CD4-positive, alpha-beta T cell treated with Interferon gamma for 1 hour (primary cell): ENCODE results near the gene ACOT2.
A peak's percentile ranks its signal among the peaks of the same experiment; 100 is the strongest.
"Not testable (repeated sequence)": the region's sequence is repeated elsewhere in the genome, so short reads cannot be mapped to it uniquely, and the experiment has no call there.

Source experiments
- DNase-seq: peaks from one replicate; pipeline ENCODE4 v3.0.0-alpha.2; 2020

The ACOT2 gene

GRCh38 chr14:73569185-73569958 lies at the start of gene ACOT2:
TSS of gene ACOT2 (plus strand) at chr14:73569213. CDS start at chr14:73569241, 28 bp downstream.
- peak; percentile 74 for DNase-seq

DNA sequence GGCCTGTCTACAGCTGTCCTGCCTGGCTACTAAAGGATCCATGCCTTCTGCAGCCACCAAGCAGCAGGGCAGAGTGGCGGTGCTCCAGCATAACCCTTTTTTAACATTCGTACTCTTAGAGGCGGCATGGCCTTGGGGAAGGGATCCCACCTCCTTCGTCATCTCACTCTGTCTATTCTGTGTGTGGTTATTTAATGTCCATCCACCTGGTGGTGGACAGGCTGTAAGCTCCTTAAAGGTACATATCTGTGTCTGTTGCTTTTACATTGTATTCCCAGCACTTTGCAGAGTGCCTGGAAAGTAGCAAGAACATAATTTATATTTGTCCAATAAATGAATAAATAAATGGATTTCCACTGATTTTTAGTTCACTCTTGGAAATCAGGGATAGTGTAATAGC lies 47.8 kb upstream of the ACOT2 start:
- DNase-seq: no peak

DNA sequence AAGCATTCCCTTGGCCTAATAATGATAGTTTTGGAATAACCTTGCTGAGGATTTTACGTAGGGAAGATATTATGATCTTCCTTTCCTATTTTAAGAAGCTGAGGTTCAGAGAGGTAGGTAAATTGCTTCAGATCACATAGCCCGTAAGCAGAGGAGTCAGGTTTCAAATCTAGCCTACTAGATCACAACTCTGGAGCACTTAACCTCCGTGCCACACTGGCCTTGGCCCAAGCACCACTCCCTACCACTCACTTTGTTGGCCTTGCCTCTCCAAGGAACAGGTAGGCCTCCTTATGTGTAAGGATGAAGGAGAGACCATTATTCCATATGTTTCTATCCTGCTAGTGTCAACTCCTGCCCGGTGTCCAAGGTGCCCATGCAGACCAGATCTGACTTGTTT lies 44.5 kb upstream of the ACOT2 start:
- DNase-seq: no peak

- no peak for DNase-seq
Measured at GRCh38 chr14:73526036-73526984, 42.7 kb upstream of the ACOT2 start.

DNA sequence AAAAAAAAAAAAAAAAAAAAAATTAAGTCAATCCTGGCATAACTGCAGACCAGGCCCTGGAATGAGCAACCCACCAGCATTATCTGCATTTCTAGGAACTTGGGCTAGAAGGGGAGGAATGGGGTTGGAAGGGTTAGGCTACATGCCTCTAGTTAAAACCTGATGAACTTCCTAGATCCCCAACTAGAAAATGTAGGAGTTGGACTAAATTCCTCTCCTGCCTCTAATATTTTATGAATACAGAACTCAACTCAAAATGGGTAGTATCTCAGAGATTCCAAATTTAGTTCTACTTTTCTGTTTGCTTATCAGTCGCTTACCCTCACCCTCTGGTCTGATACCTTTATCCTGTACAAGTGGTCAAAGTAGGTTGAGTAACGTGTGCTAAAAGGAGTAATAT lies 39.7 kb upstream of the ACOT2 start:
- not testable (repeated sequence) for DNase-seq

DNA sequence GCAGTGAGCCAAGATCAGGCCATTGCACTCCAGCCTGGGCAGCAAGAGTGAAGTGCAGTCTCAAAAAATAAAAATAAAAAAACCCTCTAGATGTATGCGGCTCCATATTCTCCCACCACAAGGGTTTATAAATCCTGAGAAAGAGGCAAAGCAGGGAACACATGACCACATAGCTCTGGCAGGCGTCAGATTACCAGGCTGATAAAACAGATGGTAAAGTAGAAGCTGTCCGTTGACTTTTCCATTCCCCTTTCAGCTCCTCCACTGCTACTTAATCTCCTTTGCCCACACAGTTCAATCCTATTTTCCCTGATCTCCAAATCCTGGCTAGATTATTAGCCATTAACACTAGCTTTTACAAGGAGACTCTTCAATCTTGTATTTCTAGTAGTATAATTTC lies 37.0 kb upstream of the ACOT2 start:
- not testable (repeated sequence) for DNase-seq

GRCh38 chr14:73537244-73538045 lies 31.6 kb upstream of the ACOT2 start:
- DNase-seq: not testable (repeated sequence)

DNA sequence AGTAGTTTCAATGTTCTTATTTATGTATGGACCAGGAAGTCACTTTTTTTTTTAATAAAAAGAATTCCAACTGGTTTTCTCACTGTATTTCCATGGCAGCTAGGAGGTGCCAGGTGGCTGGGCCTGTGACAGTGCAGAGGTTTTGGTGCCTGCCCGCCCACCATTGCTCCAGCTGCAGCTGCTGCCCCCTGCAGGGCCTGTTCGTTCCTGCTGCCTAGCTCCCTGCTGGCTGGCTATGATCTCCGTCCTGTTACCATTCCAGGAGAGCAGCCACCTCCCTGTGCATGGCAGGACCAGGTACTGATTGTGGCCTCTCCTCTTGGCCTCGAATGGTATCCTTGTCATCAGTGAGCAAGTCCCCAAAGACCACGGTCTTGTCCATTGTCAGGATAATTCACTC lies 30.0 kb upstream of the ACOT2 start:
- peak; percentile 20 for DNase-seq

DNA sequence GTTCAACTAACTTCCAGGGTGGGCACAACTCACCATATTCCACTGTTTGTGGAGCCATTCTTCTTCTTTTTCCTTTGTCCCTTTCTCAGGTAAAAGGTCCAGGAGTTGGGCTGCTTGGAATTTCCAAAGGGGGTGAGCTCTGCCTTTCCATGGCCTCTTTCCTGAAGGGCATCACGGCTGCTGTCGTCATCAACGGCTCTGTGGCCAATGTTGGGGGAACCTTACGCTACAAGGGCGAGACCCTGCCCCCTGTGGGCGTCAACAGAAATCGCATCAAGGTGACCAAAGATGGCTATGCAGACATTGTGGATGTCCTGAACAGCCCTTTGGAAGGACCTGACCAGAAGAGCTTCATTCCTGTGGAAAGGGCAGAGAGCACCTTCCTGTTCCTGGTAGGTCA lies 26.1 kb upstream of the ACOT2 start:
- DNase-seq: not testable (repeated sequence)

GRCh38 chr14:73545353-73545752 lies 23.7 kb upstream of the ACOT2 start:
- not testable (repeated sequence) for DNase-seq

DNA sequence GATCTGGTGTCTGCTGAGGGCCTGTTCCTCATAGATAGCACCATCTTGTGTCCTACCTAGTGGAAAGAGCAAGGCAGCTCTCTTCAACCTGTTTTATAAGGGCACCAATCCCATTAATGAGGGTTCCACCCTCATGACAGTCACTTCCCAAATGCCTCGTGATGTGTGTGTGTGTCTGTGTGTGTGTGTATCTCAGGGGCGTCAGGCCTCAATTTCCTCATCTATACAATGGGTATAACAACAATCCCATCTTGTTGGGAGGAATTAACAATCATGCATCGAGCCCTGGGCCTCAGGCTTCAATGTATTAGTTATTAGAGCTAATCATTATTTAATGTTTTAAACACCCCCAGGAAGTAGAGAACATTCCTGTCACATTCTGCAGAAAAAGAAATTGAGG lies 19.9 kb upstream of the ACOT2 start:
- DNase-seq: not testable (repeated sequence)

DNA sequence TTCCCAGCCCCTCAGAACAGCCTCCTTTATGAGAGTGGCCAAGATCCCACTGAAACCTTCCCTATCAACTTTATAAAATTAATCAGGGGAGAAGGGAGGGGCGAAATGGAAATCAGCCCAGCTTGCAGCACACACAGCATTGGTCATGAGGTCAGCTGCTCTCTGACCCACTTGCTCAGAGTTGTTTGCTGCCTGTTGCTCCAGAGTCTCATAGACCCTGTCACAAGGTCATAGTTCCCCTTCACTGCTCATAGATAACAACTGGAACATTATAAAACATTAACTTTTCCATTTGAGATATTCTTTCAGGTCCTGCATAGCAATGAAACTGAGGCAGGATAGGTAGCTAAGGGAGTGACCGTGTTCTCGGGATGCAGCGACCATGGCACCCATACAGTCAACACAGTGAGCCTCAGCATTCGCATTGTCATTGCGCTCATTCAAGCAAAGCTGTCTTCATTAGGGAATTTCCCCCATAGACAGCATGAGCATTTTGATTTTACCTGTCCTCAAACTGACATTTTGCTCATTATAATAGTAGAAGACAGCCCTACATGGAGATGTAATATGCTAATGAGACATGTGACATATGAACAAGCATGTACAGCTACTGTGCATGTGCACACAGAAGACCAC lies 19.0 kb upstream of the ACOT2 start:
- DNase-seq: not testable (repeated sequence)

DNA sequence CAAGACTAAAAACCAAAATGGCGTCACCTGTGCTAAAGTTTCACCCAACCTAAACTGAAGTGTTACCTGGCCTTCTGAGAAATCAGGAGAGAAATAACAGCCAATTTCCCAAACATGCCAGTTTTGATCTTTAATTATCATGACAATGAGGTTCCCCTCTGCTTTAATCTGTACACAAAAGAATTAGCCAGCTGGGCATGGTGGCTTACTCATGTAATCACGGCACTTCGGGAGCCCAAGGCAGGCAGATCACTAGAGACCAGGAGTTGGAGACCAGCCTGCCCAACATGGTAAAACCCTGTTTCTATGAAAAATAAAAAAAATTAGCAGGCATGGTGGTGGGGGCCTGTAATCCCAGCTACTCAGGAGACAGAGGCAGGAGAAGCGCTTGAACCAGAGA lies 15.2 kb upstream of the ACOT2 start:
- no peak for DNase-seq

- DNase-seq: not testable (repeated sequence)
Measured at GRCh38 chr14:73557201-73557600, 11.8 kb upstream of the ACOT2 start.

GRCh38 chr14:73558238-73558637 lies 10.8 kb upstream of the ACOT2 start:
- DNase-seq: not testable (repeated sequence)

DNA sequence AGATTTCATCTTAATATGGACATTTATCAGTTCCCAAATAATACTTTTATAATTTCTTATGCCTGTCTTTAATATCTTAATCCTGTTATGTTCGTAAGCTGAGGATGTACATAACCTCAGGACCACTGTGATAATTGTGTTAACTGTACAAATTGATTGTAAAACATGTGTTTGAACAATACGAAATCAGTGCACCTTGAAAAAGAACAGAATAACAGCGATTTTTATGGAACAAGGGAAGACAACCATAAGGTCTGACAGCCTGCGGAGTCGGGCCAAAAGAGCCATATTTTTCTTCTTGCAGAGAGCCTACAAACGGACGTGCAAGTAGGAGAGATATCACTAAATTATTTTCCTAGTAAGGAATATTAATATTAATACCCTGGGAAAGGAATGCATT lies 6.8 kb upstream of the ACOT2 start:
- DNase-seq: not testable (repeated sequence)

DNA sequence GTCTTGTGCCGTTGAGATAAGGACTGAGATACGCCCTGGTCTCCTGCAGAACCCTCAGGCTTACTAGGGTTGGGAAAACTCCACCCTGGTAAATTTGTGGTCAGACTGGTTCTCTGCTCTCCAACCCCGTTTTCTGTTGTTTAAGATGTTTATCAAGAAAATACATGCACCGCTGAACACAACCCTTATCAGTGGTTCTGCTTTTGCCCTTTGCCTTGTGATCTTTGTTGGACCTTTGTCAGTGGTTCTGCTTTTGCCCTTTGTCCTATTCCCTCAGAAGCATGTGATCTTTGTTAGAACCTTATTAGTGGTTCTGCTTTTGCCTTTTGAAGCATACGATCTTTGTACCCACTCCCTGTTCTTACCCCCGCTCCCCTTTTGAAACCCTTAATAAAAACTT lies 6.3 kb upstream of the ACOT2 start:
- DNase-seq: not testable (repeated sequence)

GRCh38 chr14:73566431-73566830 lies 2.6 kb upstream of the ACOT2 start:
- not testable (repeated sequence) for DNase-seq

GRCh38 chr14:73566935-73567334 lies 2.1 kb upstream of the ACOT2 start:
- not testable (repeated sequence) for DNase-seq

DNA sequence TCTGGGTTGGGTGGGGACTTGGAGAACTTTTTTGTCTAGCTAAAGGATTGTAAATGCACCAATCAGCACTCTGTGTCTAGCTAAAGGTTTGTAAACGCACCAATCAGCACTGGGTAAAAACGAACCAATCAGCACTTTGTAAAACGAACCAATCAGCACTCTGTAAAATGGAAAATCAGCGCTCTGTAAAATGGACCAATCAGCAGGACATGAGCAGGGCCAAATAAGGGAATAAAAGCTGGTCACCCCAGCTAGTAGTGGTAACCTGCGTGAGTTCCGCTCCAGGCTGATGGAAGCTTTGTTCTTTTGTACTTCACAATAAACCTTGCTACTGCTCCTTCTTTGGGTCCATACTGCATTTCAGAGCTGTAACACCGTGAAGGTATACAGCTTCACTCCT lies 1.7 kb upstream of the ACOT2 start:
- no peak for DNase-seq

DNA sequence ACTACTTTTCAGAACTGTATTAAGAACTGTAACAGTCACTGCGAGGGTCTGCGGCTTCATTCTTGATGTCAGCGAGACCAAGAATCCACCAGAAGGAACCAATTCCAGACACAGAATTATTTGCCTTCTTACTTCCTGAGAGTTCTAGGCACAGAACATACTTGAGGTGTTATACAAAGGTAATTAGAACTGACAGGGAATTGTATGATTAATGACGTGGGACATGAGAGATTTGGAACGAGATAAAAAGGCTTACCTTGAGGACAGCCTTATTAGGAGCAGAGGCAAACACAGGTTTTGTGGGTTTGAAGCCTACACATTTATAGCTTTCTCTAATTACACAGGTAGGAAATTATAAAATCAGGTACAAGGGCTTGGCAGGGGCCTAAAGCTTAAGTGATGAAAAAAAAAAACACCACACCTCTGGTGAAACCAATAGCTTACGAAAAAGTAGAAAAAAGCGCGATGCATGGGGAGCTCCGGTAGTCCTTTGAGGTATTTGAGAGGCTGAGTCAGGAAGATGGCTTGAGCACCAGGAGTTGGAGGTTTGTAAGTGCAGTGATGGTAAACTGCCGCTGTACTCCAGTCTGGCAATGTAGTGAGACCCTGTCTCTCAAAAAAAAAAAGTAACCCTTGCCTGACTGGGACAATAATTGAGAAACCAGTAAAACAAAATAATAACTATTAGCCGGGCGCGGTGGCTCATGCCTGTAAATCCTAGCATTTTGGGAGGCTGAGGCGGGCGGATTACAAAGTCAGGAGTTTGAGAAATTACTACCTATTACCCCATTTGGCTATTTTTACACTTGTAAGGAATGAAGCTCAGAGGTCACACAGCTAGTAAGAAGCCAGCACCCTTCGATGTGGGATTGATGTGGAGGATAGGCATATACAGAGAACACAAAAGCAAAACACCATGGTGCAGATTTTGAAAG lies 795 bp upstream of the ACOT2 start:
- DNase-seq: no peak
